OCI-LY3 (cell line): Measurements from ENCODE around the gene AGAP1.

Experiments
- H2AFZ ChIP-seq: fragments of 200-600, 300-600 bp; shearing (Covaris generic); 2 replicates; pipeline ENCODE4 v1.6.0; 2014; ENCODE audit warnings: antibody characterized with exemption, low read depth, low read length
- H3K27ac ChIP-seq: fragments of 200-600, 300-600 bp; sonication (generic); 2 replicates; pipeline ENCODE4 v1.5.1; 2014; ENCODE audit warnings: mild to moderate bottlenecking, low read length, moderate library complexity, mixed read lengths
- H3K27me3 ChIP-seq: fragments of 200-600, 300-600 bp; sonication (generic); 2 replicates; pipeline ENCODE4 v1.6.1; 2014; ENCODE audit warnings: low read depth, low read length, mixed read lengths
- H3K36me3 ChIP-seq: fragments of 200-600, 300-600 bp; sonication (generic); replicated peaks from 2 replicates; pipeline ENCODE3; 2014; ENCODE audit warnings: low read depth, low read length, mixed read lengths
- H3K4me1 ChIP-seq: fragments of 300-600, 200-600 bp; sonication (generic); 2 replicates; pipeline ENCODE4 v1.6.1; 2014; ENCODE audit warnings: low read length, mixed read lengths
- H3K4me2 ChIP-seq: fragments of 200-600, 300-600 bp; sonication (generic); 2 replicates; pipeline ENCODE4 v1.6.1; 2014; ENCODE audit warnings: low read length, mixed read lengths
- H3K4me3 ChIP-seq: fragments of 300-600, 200-600 bp; sonication (generic); 2 replicates; pipeline ENCODE4 v1.5.1; 2014; ENCODE audit warnings: antibody characterized with exemption, mild to moderate bottlenecking, low read length, moderate library complexity
- H3K79me2 ChIP-seq: fragments of 300-600, 200-600 bp; shearing (Covaris generic); 2 replicates; pipeline ENCODE4 v1.6.1; 2014; ENCODE audit warnings: mild to moderate bottlenecking, low read length, mixed read lengths
- H3K9ac ChIP-seq: fragments of 300-600, 200-600 bp; shearing (Covaris generic); 2 replicates; pipeline ENCODE4 v1.6.0; 2014; ENCODE audit warnings: mild to moderate bottlenecking, low read length, moderate library complexity
- H3K9me3 ChIP-seq: fragments of 200-600, 300-600 bp; shearing (Covaris generic); 2 replicates; pipeline ENCODE4 v1.6.1; 2014; ENCODE audit warnings: low read length, mixed read lengths; ENCODE audit not compliant: insufficient read depth
- H4K20me1 ChIP-seq: fragments of 200-600, 300-600 bp; sonication (generic); 2 replicates; pipeline ENCODE4 v1.6.1; 2016; ENCODE audit warnings: low read length, mixed read lengths; ENCODE audit not compliant: insufficient read depth
- CTCF ChIP-seq: fragments of 200-600, 300-600 bp; sonication (generic); IDR thresholded peaks from 2 replicates; pipeline ENCODE4 v1.5.1; 2014; ENCODE audit warnings: antibody characterized with exemption, low read length, low read depth
- EZH2phosphoT487 ChIP-seq: fragments of 200-600 bp; shearing (Covaris generic); IDR thresholded peaks from 2 replicates; pipeline ENCODE4 v1.6.1; 2018; ENCODE audit warnings: antibody characterized with exemption, mixed run types, low read depth

The AGAP1 gene

GRCh38 chr2:235527806-235528469, 34.1 kb downstream of the AGAP1 start:
- TF ChIP-seq CTCF (no peak), EZH2phosphoT487 (no peak)
- H3K36me3 ChIP-seq = no peaks in the 10 kb centered on the region
- H3K4me1 ChIP-seq = no peaks in the 10 kb centered on the region
- H4K20me1 ChIP-seq = no peaks in the 10 kb centered on the region
- no peak overlapping the region for H3K9ac ChIP-seq
- H2AFZ ChIP-seq = no peak overlapping the region
- H3K4me3 ChIP-seq = no peak overlapping the region
- H3K4me2 ChIP-seq = no peak overlapping the region
- no peaks in the 10 kb centered on the region for H3K79me2 ChIP-seq
- H3K9me3 ChIP-seq = no peaks in the 10 kb centered on the region
- H3K27ac ChIP-seq = no peak overlapping the region
- no peaks in the 10 kb centered on the region for H3K27me3 ChIP-seq

GRCh38 chr2:235529621-235530020, 35.8 kb downstream of the AGAP1 start:
- Histone ChIP-seq H3K79me2 (no peaks in the 10 kb centered on the region), H3K27ac (no peak overlapping the region), H4K20me1 (no peaks in the 10 kb centered on the region), H3K4me3 (no peak overlapping the region), H3K36me3 (no peaks in the 10 kb centered on the region), H3K9me3 (no peaks in the 10 kb centered on the region), H3K4me1 (no peaks in the 10 kb centered on the region), H3K9ac (no peak overlapping the region), H3K4me2 (no peak overlapping the region), H2AFZ (no peak overlapping the region), H3K27me3 (no peaks in the 10 kb centered on the region)
- no peak for TF ChIP-seq CTCF
- TF ChIP-seq EZH2phosphoT487 = no peak

GRCh38 chr2:235530735-235531134, 36.9 kb downstream of the AGAP1 start:
- no peaks in the 10 kb centered on the region for H4K20me1 ChIP-seq
- no peaks in the 10 kb centered on the region for H3K9me3 ChIP-seq
- no peak overlapping the region for H3K4me3 ChIP-seq
- no peak overlapping the region for H2AFZ ChIP-seq
- no peaks in the 10 kb centered on the region for H3K36me3 ChIP-seq
- no peaks in the 10 kb centered on the region for H3K27me3 ChIP-seq
- no peak for TF ChIP-seq CTCF
- no peak for TF ChIP-seq EZH2phosphoT487
- H3K4me2 ChIP-seq = no peak overlapping the region
- H3K9ac ChIP-seq = no peak overlapping the region
- H3K4me1 ChIP-seq = no peaks in the 10 kb centered on the region
- no peaks in the 10 kb centered on the region for H3K79me2 ChIP-seq
- no peak overlapping the region for H3K27ac ChIP-seq

GRCh38 chr2:235532307-235532706, 38.5 kb downstream of the AGAP1 start:
- TF ChIP-seq EZH2phosphoT487 (no peak), CTCF (no peak)
- H3K27ac ChIP-seq = no peak overlapping the region
- no peak overlapping the region for H3K4me2 ChIP-seq
- no peak overlapping the region for H2AFZ ChIP-seq
- H3K9me3 ChIP-seq = no peaks in the 10 kb centered on the region
- no peaks in the 10 kb centered on the region for H4K20me1 ChIP-seq
- no peak overlapping the region for H3K9ac ChIP-seq
- H3K27me3 ChIP-seq = no peaks in the 10 kb centered on the region
- H3K4me3 ChIP-seq = no peak overlapping the region
- no peaks in the 10 kb centered on the region for H3K79me2 ChIP-seq
- H3K36me3 ChIP-seq = no peaks in the 10 kb centered on the region
- no peaks in the 10 kb centered on the region for H3K4me1 ChIP-seq
